HG03097 (cell line): ENCODE results near the gene TMIE.

Experiments used
- ATAC-seq: cut with Tn5 transposase; IDR thresholded peaks from one replicate; pipeline ENCODE4 v1.9.1; 2021; ENCODE audit not compliant: unreplicated experiment, low FRiP score

Gene TMIE

DNA sequence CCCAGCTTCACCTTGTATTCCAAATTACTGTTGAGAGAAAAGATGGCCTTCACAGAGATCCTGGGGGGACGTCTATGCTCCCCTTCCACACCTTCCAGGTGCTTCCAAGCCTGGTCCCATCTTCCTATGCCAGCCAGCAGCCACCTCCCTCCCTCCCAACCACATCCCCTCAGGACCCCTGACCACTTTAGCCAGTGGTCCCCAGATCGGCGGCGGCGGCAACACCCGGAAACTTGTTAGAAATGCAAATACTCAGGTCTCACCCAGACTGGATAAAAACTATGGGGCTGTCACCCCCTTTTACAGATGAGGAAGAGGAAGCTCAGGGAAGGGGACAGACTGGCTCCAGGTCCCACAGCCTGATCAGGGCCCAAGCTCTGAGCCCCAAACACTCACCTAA is 54.5 kb downstream of the TMIE start:
- no peak for ATAC-seq

DNA sequence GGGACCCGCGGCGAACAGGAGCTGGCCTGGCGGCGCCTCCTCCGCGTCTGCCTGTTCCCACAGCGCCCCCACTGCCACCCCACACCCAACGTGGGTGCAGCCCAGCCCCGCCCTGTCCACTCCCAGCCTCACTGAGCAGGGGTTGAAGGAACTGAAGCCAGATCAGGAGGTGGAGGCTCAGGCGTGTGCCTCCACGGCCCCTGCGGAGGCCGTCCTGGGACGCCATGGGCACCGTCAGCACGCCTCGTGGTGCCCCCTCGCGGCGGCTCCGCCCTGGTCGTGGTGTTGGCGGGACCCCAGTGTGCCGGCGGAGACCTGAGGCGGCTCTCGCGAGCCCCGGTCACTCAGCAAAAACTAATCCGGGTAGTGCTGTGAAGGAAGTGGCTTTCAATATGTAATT is 55.5 kb downstream of the TMIE start:
- no peak for ATAC-seq

DNA sequence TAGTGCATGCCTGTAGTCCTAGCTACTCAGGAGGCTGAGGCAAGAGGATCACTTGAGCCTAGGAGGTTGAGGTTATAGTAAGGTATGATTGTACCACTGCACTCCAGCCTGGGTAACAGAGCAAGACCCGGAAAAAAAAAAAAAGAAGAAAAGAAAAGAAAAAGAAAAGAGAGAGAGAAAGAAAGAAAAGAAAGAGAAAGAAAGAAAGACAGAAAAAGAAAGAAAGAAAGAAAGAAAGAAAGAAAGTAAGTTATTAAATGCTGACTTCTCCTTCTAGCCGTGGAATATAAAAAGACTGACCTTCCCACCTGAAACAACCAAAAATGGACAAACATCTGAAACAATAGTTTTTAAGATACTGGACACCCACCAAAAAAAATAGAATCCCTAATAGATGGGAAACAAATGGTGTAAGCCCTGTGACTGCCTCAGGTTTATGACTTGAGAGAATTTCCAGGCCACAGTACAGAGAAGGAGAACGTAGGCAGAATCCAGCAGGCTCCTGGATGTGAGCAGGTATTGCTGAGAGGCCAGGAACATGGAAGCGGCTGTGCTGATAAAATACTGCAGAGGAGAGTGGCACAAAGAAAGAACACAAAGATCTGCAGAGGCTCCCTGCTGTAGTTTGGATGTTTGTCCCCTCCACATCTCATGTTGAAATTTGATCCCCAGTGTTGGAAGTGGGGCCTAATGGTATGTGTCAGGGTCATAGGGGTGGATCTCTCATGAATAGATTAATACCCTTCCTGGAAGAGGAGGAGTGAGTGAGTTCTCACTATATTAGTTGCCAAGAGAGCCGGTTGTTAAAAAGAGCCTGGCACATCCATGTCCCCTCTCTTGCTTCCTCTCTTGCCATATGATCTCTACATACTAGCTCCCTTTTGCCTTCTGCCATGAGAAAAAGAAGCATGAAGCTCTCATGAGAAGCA is 58.3 kb downstream of the TMIE start:
- ATAC-seq, result no peak
